Caco-2 (cell line): ENCODE measurements around the gene FUCA2. TPM values are rescaled to one million over a fixed set of nuclear protein-coding genes. Genes with fewer than 3 reads are reported as not detected.

Experiments
- BruUV-seq: library from RNA; stranded (reverse); fragments of 400-500 nt; replicated peaks from 2 replicates; lab custom pipeline; 2021; lab: Mats Ljungman, UMichigan
- CTCF ChIA-PET: fragments of 300-600 bp; sonication (Branson Sonifier 250); formaldehyde crosslinking; loops from one replicate; lab custom pipeline; 2022; ENCODE audit warnings: antibody characterized with exemption; lab: Charles Lee
- POLR2A ChIA-PET: fragments of 300-600 bp; sonication (Branson Sonifier 250); formaldehyde crosslinking; loops from one replicate; lab custom pipeline; 2022; ENCODE audit warnings: antibody characterized with exemption; lab: Charles Lee
- DNase-seq, 2 experiments: peaks; one replicate each; pipeline versions ENCODE4 v3.0.0 to v3.0.0-alpha.2; 2020 to 2022
- H3K27me3 ChIP-seq: replicated peaks from 2 replicates; pipeline ENCODE4 v1.6.0; 2011; ENCODE audit warnings: low read length; ENCODE audit not compliant: control insufficient read depth, insufficient read depth
- H3K36me3 ChIP-seq: 2 replicates; pipeline ENCODE4 v1.5.1; 2011; ENCODE audit warnings: low read length; ENCODE audit not compliant: control insufficient read depth, insufficient read depth
- H3K4me1 ChIP-seq: fragments of 250-450 bp; sonication (Bioruptor Pico); 2 replicates; pipeline ENCODE4 v1.5.1; 2020; ENCODE audit warnings: mild to moderate bottlenecking
- H3K4me3 ChIP-seq: 2 replicates; pipeline ENCODE4 v1.5.1; 2011; ENCODE audit warnings: low read depth, mild to moderate bottlenecking, control low read depth, low read length
- H3K9me3 ChIP-seq: fragments of 250-450 bp; sonication (Bioruptor Pico); 2 replicates; pipeline ENCODE4 v1.5.1; 2020; ENCODE audit warnings: mild to moderate bottlenecking, moderate library complexity
- H3K27ac Mint-ChIP-seq: one replicate; pipeline ENCODE4 v1.8.0; 2022; ENCODE audit warnings: mixed read lengths; ENCODE audit not compliant: unreplicated experiment
- H3K27me3 Mint-ChIP-seq: one replicate; pipeline ENCODE4 v1.8.0; 2022; ENCODE audit warnings: mixed read lengths; ENCODE audit not compliant: insufficient read depth, unreplicated experiment
- H3K36me3 Mint-ChIP-seq: one replicate; pipeline ENCODE4 v1.8.0; 2022; ENCODE audit warnings: mild to moderate bottlenecking, mixed read lengths; ENCODE audit not compliant: insufficient read depth, unreplicated experiment
- H3K4me1 Mint-ChIP-seq: one replicate; pipeline ENCODE4 v1.8.0; 2022; ENCODE audit warnings: low read depth, mixed read lengths; ENCODE audit not compliant: unreplicated experiment
- H3K4me3 Mint-ChIP-seq: one replicate; pipeline ENCODE4 v1.8.0; 2022; ENCODE audit warnings: mild to moderate bottlenecking, moderate library complexity, mixed read lengths; ENCODE audit not compliant: unreplicated experiment
- H3K9me3 Mint-ChIP-seq: one replicate; pipeline ENCODE4 v1.8.0; 2022; ENCODE audit warnings: mixed read lengths; ENCODE audit not compliant: unreplicated experiment
- CTCF ChIP-seq, 2 experiments: fragments of 200-600 bp in 1 of 2; IDR thresholded peaks; 1 replicate in 1 of 2; 2 replicates in 1 of 2; pipeline versions ENCODE4 v1.5.1 to v1.8.0; 2011 to 2022; ENCODE audit warnings: antibody characterized with exemption in 1 of 2, control low read depth in 1 of 2, inconsistent platforms in 1 of 2, low read depth in 1 of 2, low read length in 1 of 2, mild to moderate bottlenecking in 1 of 2, moderate library complexity in 1 of 2; ENCODE audit not compliant: insufficient read depth in 1 of 2, severe bottlenecking in 1 of 2, unreplicated experiment in 1 of 2
- intact Hi-C: fragments of 100-400 bp; cut with micrococcal nuclease; formaldehyde crosslinking; loops from one replicate; pipeline ENCODE4 v1.10.0; 2022; ENCODE audit not compliant: unreplicated experiment
- total RNA-seq: library from RNA; stranded (reverse); gene quantifications from 2 replicates; pipeline ENCODE4 v1.2.3, GENCODE V29; 2022

FUCA2 gene
- total RNA-seq, 1 experiment from 2014 or later: 102 TPM

GRCh38 chr6:143542888-143543287 is 31.4 kb upstream of the FUCA2 start:
- H3K4me1 ChIP-seq: peaks cover 74% of the 10 kb centered on the region
- peaks cover 8% of the 10 kb centered on the region for H3K36me3 Mint-ChIP-seq
- CTCF ChIA-PET: interaction anchor here (0.8 kb wide), 1 partner anchor 30 kb away, joined by 3 read pairs; no protein-coding TSS in a partner anchor
- no peak for TF ChIP-seq CTCF (IDR thresholded peaks at IDR 0.05; ENCODE audit: insufficient read depth in 1 of 2, low read depth in 1 of 2, low read length in 1 of 2, severe bottlenecking in 1 of 2, unreplicated experiment in 1 of 2)
- no peak overlapping the region for H3K4me3 ChIP-seq
- no peaks in the 10 kb centered on the region for H3K27me3 ChIP-seq
- H3K27ac Mint-ChIP-seq: peak overlapping the region; percentile 75
- POLR2A ChIA-PET: no interaction called here
- H3K4me3 Mint-ChIP-seq: no peak overlapping the region
- H3K4me1 Mint-ChIP-seq: peaks cover 42% of the 10 kb centered on the region
- H3K27me3 Mint-ChIP-seq: no peaks in the 10 kb centered on the region
- H3K36me3 ChIP-seq: peaks cover 2% of the 10 kb centered on the region; the same call in 1 of the 2 replicates
- H3K9me3 ChIP-seq: no peaks in the 10 kb centered on the region
- intact Hi-C loops: no loop called here
- BruUV-seq: no TSS peak
- no peak for DNase-seq
- no peaks in the 10 kb centered on the region for H3K9me3 Mint-ChIP-seq

- intact Hi-C loops: no loop called here
- BruUV-seq: TSS peak; percentile 0
- TF ChIP-seq CTCF (IDR thresholded peaks at IDR 0.05; ENCODE audit: insufficient read depth in 1 of 2, low read depth in 1 of 2, low read length in 1 of 2, severe bottlenecking in 1 of 2, unreplicated experiment in 1 of 2): no peak
- POLR2A ChIA-PET: no interaction called here
- DNase-seq: no peak
- H3K27ac Mint-ChIP-seq: no peak overlapping the region
- no peaks in the 10 kb centered on the region for H3K27me3 ChIP-seq
- H3K4me1 Mint-ChIP-seq: peaks cover 42% of the 10 kb centered on the region
- no peaks in the 10 kb centered on the region for H3K9me3 Mint-ChIP-seq
- no peaks in the 10 kb centered on the region for H3K36me3 ChIP-seq
- H3K36me3 Mint-ChIP-seq: peaks cover 13% of the 10 kb centered on the region
- no peaks in the 10 kb centered on the region for H3K27me3 Mint-ChIP-seq
- H3K4me1 ChIP-seq: peaks cover 63% of the 10 kb centered on the region
- no peak overlapping the region for H3K4me3 Mint-ChIP-seq
- no peaks in the 10 kb centered on the region for H3K9me3 ChIP-seq
- CTCF ChIA-PET: no interaction called here
- no peak overlapping the region for H3K4me3 ChIP-seq
Measured at GRCh38 chr6:143540192-143540591, 28.7 kb upstream of the FUCA2 start.

GRCh38 chr6:143539734-143540133 is 28.2 kb upstream of the FUCA2 start:
- BruUV-seq: no TSS peak
- peaks cover 16% of the 10 kb centered on the region for H3K36me3 Mint-ChIP-seq
- no peaks in the 10 kb centered on the region for H3K36me3 ChIP-seq
- no peaks in the 10 kb centered on the region for H3K9me3 ChIP-seq
- H3K4me3 ChIP-seq: no peak overlapping the region
- no peak for TF ChIP-seq CTCF (IDR thresholded peaks at IDR 0.05; ENCODE audit: insufficient read depth in 1 of 2, low read depth in 1 of 2, low read length in 1 of 2, severe bottlenecking in 1 of 2, unreplicated experiment in 1 of 2)
- no peak overlapping the region for H3K4me3 Mint-ChIP-seq
- H3K27ac Mint-ChIP-seq: no peak overlapping the region
- no peaks in the 10 kb centered on the region for H3K9me3 Mint-ChIP-seq
- H3K4me1 ChIP-seq: peaks cover 62% of the 10 kb centered on the region
- intact Hi-C loops: no loop called here
- CTCF ChIA-PET: no interaction called here
- POLR2A ChIA-PET: no interaction called here
- H3K27me3 Mint-ChIP-seq: no peaks in the 10 kb centered on the region
- H3K27me3 ChIP-seq: no peaks in the 10 kb centered on the region
- DNase-seq: no peak
- peaks cover 42% of the 10 kb centered on the region for H3K4me1 Mint-ChIP-seq
